SU-DHL-6 (cell line): ENCODE measurements around the gene LALBA.

Experiments used
- H2AFZ ChIP-seq: fragments of 200-600 bp; sonication (generic); 2 replicates; pipeline ENCODE4 v1.6.1; 2014; ENCODE audit warnings: low read depth, mild to moderate bottlenecking, moderate library complexity, mixed read lengths, antibody characterized with exemption, low read length; ENCODE audit not compliant: severe bottlenecking
- H3F3A ChIP-seq: fragments of 200-600 bp; shearing (Covaris generic); 2 replicates; pipeline ENCODE4 v1.6.0; 2016; ENCODE audit warnings: antibody characterized with exemption, mild to moderate bottlenecking; ENCODE audit not compliant: insufficient read depth
- H3K27ac ChIP-seq: fragments of 200-600 bp; sonication (generic); 2 replicates; pipeline ENCODE4 v1.5.1; 2016; ENCODE audit warnings: low read depth, mild to moderate bottlenecking, low read length, moderate library complexity, mixed read lengths
- H3K27me3 ChIP-seq: fragments of 200-600 bp; sonication (generic), shearing (Covaris generic); 2 replicates; pipeline ENCODE4 v1.6.0; 2014; ENCODE audit warnings: mild to moderate bottlenecking, low read length
- H3K36me3 ChIP-seq: fragments of 200-600 bp; sonication (generic); 2 replicates; pipeline ENCODE4 v1.6.1; 2014; ENCODE audit warnings: mild to moderate bottlenecking, low read length, mixed read lengths
- H3K4me2 ChIP-seq: fragments of 300-600, 200-600 bp; shearing (Covaris generic), sonication (generic); 2 replicates; pipeline ENCODE4 v1.6.0; 2014; ENCODE audit warnings: low read length, low read depth, mild to moderate bottlenecking; ENCODE audit not compliant: poor library complexity, severe bottlenecking
- H3K4me3 ChIP-seq: fragments of 200-600 bp; sonication (generic); 2 replicates; pipeline ENCODE4 v1.5.1; 2014; ENCODE audit warnings: antibody characterized with exemption, low read length, mild to moderate bottlenecking, mixed read lengths; ENCODE audit not compliant: insufficient read depth, poor library complexity, severe bottlenecking
- H3K79me2 ChIP-seq: fragments of 200-600 bp; sonication (generic); 2 replicates; pipeline ENCODE4 v1.6.1; 2014; ENCODE audit warnings: mild to moderate bottlenecking, low read length, moderate library complexity; ENCODE audit not compliant: insufficient read depth
- H3K9ac ChIP-seq: fragments of 200-600 bp; sonication (generic); 2 replicates; pipeline ENCODE4 v1.7.0; 2014; ENCODE audit warnings: mild to moderate bottlenecking, low read length
- H3K9me2 ChIP-seq: fragments of 200-600 bp; sonication (generic); replicated peaks from 2 replicates; pipeline ENCODE4 v1.6.1; 2014; ENCODE audit warnings: low read length; ENCODE audit not compliant: insufficient read depth
- H3K9me3 ChIP-seq: fragments of 200-600 bp; sonication (generic); 2 replicates; pipeline ENCODE4 v1.6.1; 2014; ENCODE audit warnings: low read length, mixed read lengths; ENCODE audit not compliant: insufficient read depth
- H4K20me1 ChIP-seq: fragments of 200-600 bp; sonication (generic); 2 replicates; pipeline ENCODE4 v1.6.1; 2014; ENCODE audit warnings: low read depth, mild to moderate bottlenecking, antibody characterized with exemption, low read length, moderate library complexity, mixed read lengths
- EZH2phosphoT487 ChIP-seq: fragments of 200-600 bp; sonication (generic), shearing (Covaris generic); conservative IDR thresholded peaks from 2 replicates; pipeline ENCODE4 v1.6.1; 2018; ENCODE audit warnings: mild to moderate bottlenecking, antibody characterized with exemption, low read length, moderate library complexity, mixed read lengths
- TF ChIP-seq, protein P1 (sequence below): fragments of 200-600 bp; sonication (generic); IDR thresholded peaks from one replicate; pipeline ENCODE4 v1.5.1; 2017; ENCODE audit warnings: antibody characterized with exemption, mild to moderate bottlenecking, low read length, moderate library complexity; ENCODE audit not compliant: insufficient read depth, poor library complexity, severe bottlenecking

The LALBA gene

GRCh38 chr12:48613321-48613720 lies 43.5 kb upstream of the LALBA start:
- H3K4me2 ChIP-seq: no peak overlapping the region
- H3K79me2 ChIP-seq: no peaks in the 10 kb centered on the region
- no peaks in the 10 kb centered on the region for H3K9me3 ChIP-seq
- H3K4me3 ChIP-seq: no peak overlapping the region
- H3K36me3 ChIP-seq: no peaks in the 10 kb centered on the region
- TF ChIP-seq EZH2phosphoT487: no peak
- TF ChIP-seq, protein P1, sequence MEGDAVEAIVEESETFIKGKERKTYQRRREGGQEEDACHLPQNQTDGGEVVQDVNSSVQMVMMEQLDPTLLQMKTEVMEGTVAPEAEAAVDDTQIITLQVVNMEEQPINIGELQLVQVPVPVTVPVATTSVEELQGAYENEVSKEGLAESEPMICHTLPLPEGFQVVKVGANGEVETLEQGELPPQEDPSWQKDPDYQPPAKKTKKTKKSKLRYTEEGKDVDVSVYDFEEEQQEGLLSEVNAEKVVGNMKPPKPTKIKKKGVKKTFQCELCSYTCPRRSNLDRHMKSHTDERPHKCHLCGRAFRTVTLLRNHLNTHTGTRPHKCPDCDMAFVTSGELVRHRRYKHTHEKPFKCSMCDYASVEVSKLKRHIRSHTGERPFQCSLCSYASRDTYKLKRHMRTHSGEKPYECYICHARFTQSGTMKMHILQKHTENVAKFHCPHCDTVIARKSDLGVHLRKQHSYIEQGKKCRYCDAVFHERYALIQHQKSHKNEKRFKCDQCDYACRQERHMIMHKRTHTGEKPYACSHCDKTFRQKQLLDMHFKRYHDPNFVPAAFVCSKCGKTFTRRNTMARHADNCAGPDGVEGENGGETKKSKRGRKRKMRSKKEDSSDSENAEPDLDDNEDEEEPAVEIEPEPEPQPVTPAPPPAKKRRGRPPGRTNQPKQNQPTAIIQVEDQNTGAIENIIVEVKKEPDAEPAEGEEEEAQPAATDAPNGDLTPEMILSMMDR: no peak
- H3K27ac ChIP-seq: no peak overlapping the region
- no peaks in the 10 kb centered on the region for H3F3A ChIP-seq
- H4K20me1 ChIP-seq: no peaks in the 10 kb centered on the region
- no peak overlapping the region for H2AFZ ChIP-seq
- no peak overlapping the region for H3K9ac ChIP-seq
- H3K27me3 ChIP-seq: no peaks in the 10 kb centered on the region
- no peaks in the 10 kb centered on the region for H3K9me2 ChIP-seq

- Histone ChIP-seq H3K9ac (no peak overlapping the region), H3K79me2 (no peaks in the 10 kb centered on the region), H3K36me3 (no peaks in the 10 kb centered on the region), H3K27me3 (no peaks in the 10 kb centered on the region), H3K9me2 (no peaks in the 10 kb centered on the region), H3K4me3 (no peak overlapping the region), H2AFZ (no peak overlapping the region), H3K4me2 (no peak overlapping the region), H3K27ac (no peak overlapping the region), H3F3A (no peaks in the 10 kb centered on the region), H4K20me1 (no peaks in the 10 kb centered on the region), H3K9me3 (no peaks in the 10 kb centered on the region)
- TF ChIP-seq, protein P1: no peak
- TF ChIP-seq EZH2phosphoT487: no peak
Measured at GRCh38 chr12:48602192-48602989, 32.5 kb upstream of the LALBA start.

DNA sequence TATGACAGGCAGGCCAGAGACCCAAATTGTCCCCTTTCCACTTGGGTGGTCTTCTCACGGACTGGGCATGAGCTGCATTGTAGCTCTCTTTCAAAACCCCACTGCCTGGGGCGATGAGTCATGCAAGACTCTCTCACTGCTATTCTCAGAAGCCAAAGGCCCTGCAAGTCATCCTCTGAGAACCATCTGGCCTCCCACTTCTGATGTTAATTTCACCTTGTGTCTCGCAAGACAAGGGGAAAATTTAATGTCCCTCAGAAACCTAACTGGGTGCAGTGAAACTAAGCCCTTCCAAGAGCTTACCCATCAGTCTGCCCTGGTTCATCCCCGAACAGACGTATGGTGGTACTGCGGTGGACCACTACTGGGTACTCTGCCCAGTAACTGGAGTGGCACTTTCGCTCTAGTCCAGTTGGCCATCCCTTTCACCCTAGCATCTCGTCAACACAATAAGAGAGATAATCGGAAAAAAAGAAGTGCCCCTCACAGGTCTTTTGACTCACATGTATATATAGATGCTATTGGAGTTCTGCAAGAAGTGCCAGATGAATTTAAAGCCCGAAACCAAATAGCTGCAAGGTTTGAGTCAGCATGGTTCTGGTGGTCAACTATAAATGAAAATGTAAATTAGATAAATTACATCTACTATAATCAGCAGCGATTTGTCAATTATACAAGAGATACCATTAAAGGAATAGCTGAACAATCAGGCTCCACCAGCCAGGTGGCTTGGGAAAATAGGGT lies 31.3 kb upstream of the LALBA start:
- Histone ChIP-seq H3K4me3 (no peak overlapping the region), H2AFZ (no peak overlapping the region), H4K20me1 (no peaks in the 10 kb centered on the region), H3K9me3 (peaks cover 5% of the 10 kb centered on the region; the same call in 1 of the 2 replicates), H3F3A (no peaks in the 10 kb centered on the region), H3K27me3 (no peaks in the 10 kb centered on the region), H3K9me2 (no peaks in the 10 kb centered on the region), H3K79me2 (no peaks in the 10 kb centered on the region), H3K27ac (no peak overlapping the region), H3K4me2 (no peak overlapping the region), H3K36me3 (no peaks in the 10 kb centered on the region), H3K9ac (no peak overlapping the region)
- TF ChIP-seq, protein P1: no peak
